SK-N-MC (cell line): ENCODE results near the gene PRRT1.

Source experiments
- DNase-seq: peaks from one replicate; pipeline ENCODE4 v3.0.0-alpha.2; 2011; ENCODE audit warnings: low read depth, low spot score
- H3K27ac ChIP-seq: fragments of 200-600 bp; sonication (generic); 2 replicates; pipeline ENCODE4 v1.5.1; 2016; ENCODE audit warnings: mixed run types
- H3K36me3 ChIP-seq: fragments of 200-600 bp; sonication (generic); 2 replicates; pipeline ENCODE4 v1.6.1; 2017; ENCODE audit warnings: antibody characterized with exemption, low read length, mixed read lengths; ENCODE audit not compliant: insufficient read depth
- H3K4me3 ChIP-seq: fragments of 200-600 bp; sonication (generic); 2 replicates; pipeline ENCODE4 v1.5.1; 2016
- H3K9ac ChIP-seq: fragments of 200-600 bp; sonication (generic); 2 replicates; pipeline ENCODE4 v1.8.0; 2017; ENCODE audit warnings: mixed run types, mixed read lengths; ENCODE audit not compliant: insufficient read length
- H3K9me3 ChIP-seq: fragments of 200-600 bp; sonication (generic); 2 replicates; pipeline ENCODE4 v1.6.1; 2017; ENCODE audit warnings: low read depth, mild to moderate bottlenecking, antibody characterized with exemption, low read length, moderate library complexity, mixed read lengths
- EZH2 ChIP-seq: fragments of 200-600 bp; sonication (generic); IDR thresholded peaks from one replicate; pipeline ENCODE4 v1.6.1; 2017; ENCODE audit warnings: antibody characterized with exemption
- FOXP2 ChIP-seq: optimal IDR thresholded peaks from 2 replicates; pipeline ENCODE3; 2011; ENCODE audit warnings: mild to moderate bottlenecking, moderate library complexity; ENCODE audit not compliant: insufficient read depth; ENCODE audit errors: extremely low read length, control extremely low read depth
- POLR2AphosphoS5 ChIP-seq: IDR thresholded peaks from 2 replicates; pipeline ENCODE4 v1.6.1; 2012; ENCODE audit warnings: mild to moderate bottlenecking, low read depth, low read length, borderline replicate concordance

Gene PRRT1

DNA sequence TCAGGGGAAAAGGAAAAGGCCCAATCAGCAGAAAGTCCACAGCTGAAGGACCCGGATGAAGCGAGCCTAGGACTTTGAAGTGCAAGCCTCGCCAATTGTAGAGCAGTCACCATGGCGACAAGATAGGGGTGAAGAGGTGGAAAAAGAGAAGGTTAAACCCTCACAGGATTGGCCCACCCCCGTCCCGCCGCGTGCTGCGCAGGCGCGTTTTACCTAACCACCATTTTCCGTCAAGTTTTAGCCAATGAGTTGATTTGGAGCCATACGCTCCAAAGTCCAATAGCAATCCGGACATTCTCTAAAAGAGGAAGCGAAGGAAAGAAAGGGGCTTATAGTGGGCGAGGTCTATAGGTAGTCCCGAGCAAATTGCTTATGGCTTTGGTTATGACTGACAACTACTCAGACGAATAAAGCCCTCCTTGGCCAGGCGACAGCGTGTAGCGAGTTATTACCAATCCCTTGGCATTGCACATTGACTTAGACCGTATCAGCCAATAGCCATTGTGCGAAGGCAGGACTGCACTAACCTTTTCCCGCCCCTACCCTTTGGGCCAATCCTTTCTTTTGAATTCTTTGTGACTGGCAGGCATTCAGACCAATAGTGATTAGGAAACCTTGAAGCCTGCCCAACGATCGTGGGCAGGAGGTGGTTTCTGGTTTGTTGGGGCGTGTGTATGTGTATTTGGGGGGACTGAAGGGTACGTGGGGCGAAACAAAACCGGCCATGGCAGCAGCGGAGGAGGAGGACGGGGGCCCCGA is 26.2 kb upstream of the PRRT1 start, which contains the start of gene RNF5:
RNF5 (plus strand) TSS at position 618 of the 759 bp plus-strand sequence; CDS start at position 725, 107 bp downstream.
- TF ChIP-seq POLR2AphosphoS5 = no peak; the same call in 1 of the 2 replicates
- no peak for TF ChIP-seq EZH2
- H3K9ac ChIP-seq = peak within 1 kb of the TSS; percentile 93
- DNase-seq = peak; percentile 100

DNA sequence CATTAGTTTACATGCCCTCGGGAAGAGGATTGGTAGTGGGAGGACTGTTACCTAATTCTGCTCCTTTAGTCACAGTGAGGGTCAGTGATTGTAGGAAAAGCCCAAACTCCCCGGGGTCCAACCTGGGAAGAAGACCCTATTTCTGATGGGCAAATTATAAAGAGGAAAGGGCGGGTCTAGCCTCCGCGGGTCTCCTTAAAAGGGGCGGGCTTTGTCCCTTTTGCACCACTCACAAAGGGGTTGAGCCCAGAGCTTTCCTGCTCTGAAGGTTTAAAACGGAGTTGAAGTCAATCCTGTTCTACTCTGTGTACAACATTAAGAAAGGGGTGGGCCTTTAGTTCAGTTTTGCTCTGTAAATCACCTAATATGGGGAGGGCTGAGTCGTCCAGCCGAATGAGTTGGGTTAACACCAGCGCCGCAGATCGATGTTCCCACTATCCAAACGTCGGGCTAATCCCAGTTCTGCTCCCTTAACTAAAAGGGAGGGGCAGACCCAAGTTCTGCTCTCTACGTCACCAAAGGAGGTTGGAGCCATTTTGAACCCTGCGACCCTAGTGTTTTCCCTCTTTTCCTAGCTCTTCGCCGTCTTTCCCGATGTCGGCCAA is 25.5 kb upstream of the PRRT1 start:
- H3K27ac ChIP-seq = peak overlapping the region; percentile 99
- peaks cover 11% of the 10 kb centered on the region; the same call in 1 of the 2 replicates for H3K36me3 ChIP-seq
- peak overlapping the region; percentile 89 for H3K4me3 ChIP-seq
- peak overlapping the region; percentile 92 for H3K9ac ChIP-seq
- TF ChIP-seq POLR2AphosphoS5 = peak; percentile 69
- TF ChIP-seq EZH2 = no peak
- peak; percentile 43 for TF ChIP-seq FOXP2
- no peak for DNase-seq
- H3K9me3 ChIP-seq = no peaks in the 10 kb centered on the region

More for the DNA sequence above, 26.2 kb upstream of the PRRT1 start, which contains the start of gene RNF5:
- Histone ChIP-seq H3K4me3 (peak within 1 kb of the TSS; percentile 89), H3K36me3 (peaks cover 17% of the 10 kb centered on the region; the same call in 1 of the 2 replicates), H3K27ac (peak within 1 kb of the TSS; percentile 99), H3K9me3 (no peaks in the 10 kb centered on the region)

DNA sequence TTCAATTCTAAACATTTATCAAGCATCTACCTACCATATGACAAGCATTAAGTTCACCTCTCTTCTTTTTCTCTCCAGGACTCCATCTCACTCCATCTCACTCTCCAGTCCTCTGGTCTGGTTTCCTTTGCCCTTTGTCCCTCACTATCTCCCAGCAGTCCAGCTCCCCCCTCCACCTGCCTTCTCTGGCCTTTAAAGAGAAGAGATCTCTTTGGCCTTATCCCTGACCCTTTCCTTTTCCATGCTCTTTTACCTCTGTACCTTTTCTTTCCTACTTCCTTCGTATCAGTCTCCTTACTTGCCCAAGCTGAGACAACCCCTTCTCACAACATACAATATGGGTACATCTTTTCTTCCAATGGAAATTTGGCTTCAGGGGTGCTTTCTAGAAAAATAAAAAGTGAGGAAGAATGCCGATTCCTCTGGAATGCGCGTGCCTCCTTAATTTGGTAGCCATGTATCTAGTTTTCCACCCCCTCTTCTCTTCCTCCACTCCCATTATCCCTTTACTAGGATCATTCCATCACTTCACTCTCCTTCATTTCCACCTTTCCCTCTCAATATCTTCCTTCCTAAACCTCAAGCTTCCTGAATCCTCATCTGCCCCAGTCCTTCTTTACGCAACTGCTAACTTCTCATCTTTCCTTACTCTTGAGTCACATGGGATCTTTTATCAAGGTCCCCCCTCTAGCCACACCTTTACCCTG is 24.9 kb upstream of the PRRT1 start:
- H3K4me3 ChIP-seq = peak overlapping the region; percentile 89
- DNase-seq = no peak
- TF ChIP-seq FOXP2 (no peak), POLR2AphosphoS5 (no peak), EZH2 (no peak)
- peak overlapping the region; percentile 92 for H3K9ac ChIP-seq
- H3K36me3 ChIP-seq = peaks cover 10% of the 10 kb centered on the region; the same call in 1 of the 2 replicates
- H3K27ac ChIP-seq = peak overlapping the region; percentile 99
- no peaks in the 10 kb centered on the region for H3K9me3 ChIP-seq

DNA sequence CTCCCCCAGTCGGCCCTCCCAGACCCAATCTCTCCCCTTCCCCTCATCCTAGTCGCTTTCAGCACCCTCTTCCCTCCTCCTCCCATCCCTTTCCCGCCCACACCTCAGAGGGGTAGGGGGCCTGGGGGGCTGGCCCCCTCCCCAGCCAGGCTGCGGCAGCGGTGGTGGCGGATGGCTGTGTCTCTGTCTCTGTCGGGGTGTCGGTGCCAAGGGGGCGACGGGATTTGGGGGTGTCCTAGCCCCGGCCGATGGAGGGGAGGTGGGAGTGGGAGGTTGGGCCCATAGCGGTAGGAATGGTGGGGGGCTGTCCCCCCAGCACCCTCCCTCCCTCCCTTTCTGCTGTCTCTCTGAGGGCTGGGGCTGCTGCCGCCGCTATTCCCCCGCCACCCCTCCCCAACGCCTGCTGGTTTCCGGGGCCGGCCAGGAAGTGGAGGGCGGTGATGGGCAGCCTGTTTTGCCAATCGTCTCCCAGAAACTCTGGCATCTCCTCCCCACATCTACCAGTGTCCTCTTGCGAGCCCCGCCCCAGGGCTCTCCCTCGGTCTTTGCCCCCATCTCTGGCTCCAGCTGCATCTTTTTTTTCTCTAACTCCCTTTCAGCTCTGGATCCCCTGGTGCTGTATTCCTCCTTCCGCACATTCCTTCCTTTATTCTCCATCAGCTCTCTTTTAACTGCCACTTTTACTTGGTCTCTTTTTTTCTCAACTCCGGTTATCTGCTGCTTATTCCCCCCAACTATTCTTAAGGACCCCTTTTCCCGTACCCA is 24.2 kb upstream of the PRRT1 start, which contains the start of gene AGPAT1:
AGPAT1 (minus strand) TSS at position 374 of the 765 bp plus-strand sequence. CDS start 4,588 bp downstream, outside the sequence.
- Histone ChIP-seq H3K36me3 (peaks cover 12% of the 10 kb centered on the region; the same call in 1 of the 2 replicates), H3K27ac (peak within 1 kb of the TSS; percentile 99), H3K9ac (peak within 1 kb of the TSS; percentile 95), H3K9me3 (no peaks in the 10 kb centered on the region), H3K4me3 (peak within 1 kb of the TSS; percentile 89)
- no peak for DNase-seq
- no peak for TF ChIP-seq EZH2
- TF ChIP-seq FOXP2 = no peak
- TF ChIP-seq POLR2AphosphoS5 = peak; percentile 86

DNA sequence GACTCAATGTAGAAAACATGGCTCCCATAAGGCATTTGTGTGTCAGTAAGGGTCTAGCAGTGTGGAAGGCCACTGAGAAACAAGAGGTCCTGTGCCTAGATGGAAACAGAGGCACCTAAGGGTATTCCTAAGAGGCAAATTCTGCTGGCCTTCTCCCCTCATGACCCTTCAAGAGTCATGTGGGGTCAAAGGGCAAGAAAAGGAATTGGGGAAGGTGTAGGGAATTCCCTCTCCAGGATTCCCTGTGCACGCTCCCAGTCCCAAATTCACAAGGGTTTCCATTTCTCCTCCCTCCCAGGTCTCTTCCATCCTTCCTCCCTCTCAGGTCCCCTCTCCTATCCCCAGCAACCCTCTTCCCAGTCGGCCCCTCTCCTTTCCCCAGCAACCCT is 23.6 kb upstream of the PRRT1 start:
- H3K9ac ChIP-seq = peak overlapping the region; percentile 95
- peak overlapping the region; percentile 89 for H3K4me3 ChIP-seq
- TF ChIP-seq EZH2 (no peak), POLR2AphosphoS5 (no peak), FOXP2 (no peak)
- no peak overlapping the region for H3K27ac ChIP-seq
- no peak for DNase-seq
- no peaks in the 10 kb centered on the region for H3K9me3 ChIP-seq
- H3K36me3 ChIP-seq = peaks cover 15% of the 10 kb centered on the region; the same call in 1 of the 2 replicates

DNA sequence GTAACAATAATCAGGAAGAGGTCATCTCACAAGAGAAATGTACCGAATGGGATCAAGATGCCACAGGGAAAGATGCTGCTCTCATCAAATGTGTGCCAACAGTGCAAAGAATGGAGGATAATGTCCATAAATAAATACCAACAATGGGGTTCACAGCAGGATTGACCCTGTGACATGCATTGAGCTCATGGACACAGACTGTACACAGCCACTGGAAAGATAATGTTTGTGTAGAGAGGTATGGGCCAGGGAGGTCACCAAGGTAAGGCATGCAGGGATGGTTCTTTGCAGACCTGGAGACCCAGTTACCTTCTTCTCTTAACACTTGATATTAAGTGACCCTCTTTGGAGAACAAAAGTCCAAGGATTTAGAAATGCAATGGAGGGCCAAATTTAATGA is 22.7 kb upstream of the PRRT1 start:
- DNase-seq = no peak
- no peaks in the 10 kb centered on the region for H3K9me3 ChIP-seq
- no peak for TF ChIP-seq FOXP2
- TF ChIP-seq POLR2AphosphoS5 = no peak
- no peak for TF ChIP-seq EZH2
- H3K36me3 ChIP-seq = peaks cover 22% of the 10 kb centered on the region
- H3K27ac ChIP-seq = no peak overlapping the region
- no peak overlapping the region for H3K9ac ChIP-seq
- H3K4me3 ChIP-seq = peak overlapping the region; percentile 89

DNA sequence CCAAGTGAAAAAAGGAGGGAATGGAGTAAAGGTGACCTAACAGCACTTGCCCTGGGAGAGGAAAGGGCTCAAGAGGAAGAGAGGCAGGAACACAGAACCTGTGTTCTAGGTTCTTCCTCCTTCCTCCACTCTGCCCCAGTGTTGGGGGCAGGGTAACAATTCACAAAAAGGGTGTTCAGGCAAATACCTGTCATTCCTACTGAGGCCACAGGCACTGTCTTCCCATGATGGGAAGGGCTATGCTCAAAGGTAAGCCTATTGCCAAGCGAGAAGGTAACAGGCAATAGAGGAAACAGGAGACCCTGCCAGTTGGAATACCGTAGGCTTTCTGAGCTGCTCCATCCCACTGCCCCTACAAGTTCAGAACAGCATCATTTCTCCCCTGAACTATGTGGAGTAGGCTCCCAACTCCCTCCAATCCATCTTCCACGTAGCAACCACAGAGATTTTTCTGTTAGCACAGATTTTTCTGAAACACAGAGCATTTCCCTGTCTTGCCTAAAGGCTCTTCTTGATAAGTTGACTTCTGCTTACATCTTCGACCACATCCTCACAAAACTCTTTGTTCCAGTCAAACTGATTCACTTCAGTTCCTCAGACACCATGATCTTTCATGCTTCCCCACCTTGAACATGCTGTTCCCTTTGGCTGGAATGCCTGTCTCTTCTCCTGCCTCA is 21.4 kb upstream of the PRRT1 start:
- no peak overlapping the region for H3K27ac ChIP-seq
- no peak overlapping the region for H3K4me3 ChIP-seq
- no peak overlapping the region for H3K9ac ChIP-seq
- DNase-seq = no peak
- H3K9me3 ChIP-seq = no peaks in the 10 kb centered on the region
- peaks cover 32% of the 10 kb centered on the region for H3K36me3 ChIP-seq
- TF ChIP-seq POLR2AphosphoS5 = no peak
- no peak for TF ChIP-seq FOXP2
- TF ChIP-seq EZH2 = no peak
